ENCODE measurements around the gene TESK2.

DNA sequence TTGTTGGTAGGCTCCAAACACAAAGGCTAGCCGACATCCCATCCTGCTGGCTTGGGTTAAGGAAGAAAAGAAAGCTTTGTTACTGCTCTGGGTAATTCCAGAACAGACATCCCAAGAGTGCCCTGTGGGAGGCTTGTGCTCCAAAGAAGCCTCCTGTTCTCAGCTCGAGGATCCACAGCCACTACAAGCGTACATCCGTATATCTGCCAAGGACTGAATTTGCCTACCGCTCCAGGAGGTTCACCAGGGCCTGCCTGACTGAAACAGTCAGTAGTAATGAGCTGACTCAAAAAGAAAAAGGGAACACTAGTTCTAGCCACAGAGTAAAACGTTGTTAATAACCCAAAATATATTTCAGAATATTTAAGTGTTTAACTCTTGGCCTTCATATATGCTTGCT is 125.9 kb downstream of the TESK2 start:
- no peak for TF ChIP-seq EZH2 (IDR thresholded peaks at IDR 0.05)
- TF ChIP-seq POLR2AphosphoS5 (IDR thresholded peaks at IDR 0.05; ENCODE audit: borderline replicate concordance, low read depth, low read length), result no peak
- TF ChIP-seq FOXP2 (optimal IDR thresholded peaks at IDR 0.05; ENCODE audit: control extremely low read depth, extremely low read length, insufficient read depth), result no peak
